ENCODE data around the gene COIL. TPM values are rescaled to one million over a fixed set of nuclear protein-coding genes. Genes with fewer than 3 reads are reported as not detected.

COIL gene
- total and polyA plus RNA-seq, 2 of the 13 experiments (the other 11 are each of a cell fraction or from before 2014, with no cell fraction given) = 8.1 to 29.4 TPM

- no peak for TF ChIP-seq SKIL (CRISPR knock-in tag; IDR thresholded peaks at IDR 0.05; ENCODE audit: borderline replicate concordance)
- TF ChIP-seq, protein P1, sequence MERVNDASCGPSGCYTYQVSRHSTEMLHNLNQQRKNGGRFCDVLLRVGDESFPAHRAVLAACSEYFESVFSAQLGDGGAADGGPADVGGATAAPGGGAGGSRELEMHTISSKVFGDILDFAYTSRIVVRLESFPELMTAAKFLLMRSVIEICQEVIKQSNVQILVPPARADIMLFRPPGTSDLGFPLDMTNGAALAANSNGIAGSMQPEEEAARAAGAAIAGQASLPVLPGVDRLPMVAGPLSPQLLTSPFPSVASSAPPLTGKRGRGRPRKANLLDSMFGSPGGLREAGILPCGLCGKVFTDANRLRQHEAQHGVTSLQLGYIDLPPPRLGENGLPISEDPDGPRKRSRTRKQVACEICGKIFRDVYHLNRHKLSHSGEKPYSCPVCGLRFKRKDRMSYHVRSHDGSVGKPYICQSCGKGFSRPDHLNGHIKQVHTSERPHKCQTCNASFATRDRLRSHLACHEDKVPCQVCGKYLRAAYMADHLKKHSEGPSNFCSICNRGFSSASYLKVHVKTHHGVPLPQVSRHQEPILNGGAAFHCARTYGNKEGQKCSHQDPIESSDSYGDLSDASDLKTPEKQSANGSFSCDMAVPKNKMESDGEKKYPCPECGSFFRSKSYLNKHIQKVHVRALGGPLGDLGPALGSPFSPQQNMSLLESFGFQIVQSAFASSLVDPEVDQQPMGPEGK (CRISPR knock-in tag; IDR thresholded peaks at IDR 0.05) = no peak
- no peak; the same call in 1 of the 2 replicates for TF ChIP-seq ZNF567 (CRISPR knock-in tag; IDR thresholded peaks at IDR 0.05; ENCODE audit: borderline replicate concordance)
- TF ChIP-seq ZNF615 (CRISPR knock-in tag; IDR thresholded peaks at IDR 0.05; ENCODE audit: borderline replicate concordance) = peak; percentile 37; the same call in 1 of the 2 replicates
- no peak for TF ChIP-seq FOXP1 (IDR thresholded peaks at IDR 0.05)
- TF ChIP-seq FOXP1 (CRISPR knock-in tag; IDR thresholded peaks at IDR 0.05) = no peak
- peak; percentile 55 for TF ChIP-seq ZNF563 (CRISPR knock-in tag; IDR thresholded peaks at IDR 0.05)
- no peak for TF ChIP-seq SNAPC2 (CRISPR knock-in tag; IDR thresholded peaks at IDR 0.05)
- TF ChIP-seq ZNF850 (CRISPR knock-in tag; conservative IDR thresholded peaks at IDR 0.05) = 0 out of 2 replicates have a peak, but pooled peaks have one; percentile 61
- TF ChIP-seq ZBTB42 (CRISPR knock-in tag; IDR thresholded peaks at IDR 0.05) = no peak; the same call in 1 of the 2 replicates
- TF ChIP-seq, protein P2, sequence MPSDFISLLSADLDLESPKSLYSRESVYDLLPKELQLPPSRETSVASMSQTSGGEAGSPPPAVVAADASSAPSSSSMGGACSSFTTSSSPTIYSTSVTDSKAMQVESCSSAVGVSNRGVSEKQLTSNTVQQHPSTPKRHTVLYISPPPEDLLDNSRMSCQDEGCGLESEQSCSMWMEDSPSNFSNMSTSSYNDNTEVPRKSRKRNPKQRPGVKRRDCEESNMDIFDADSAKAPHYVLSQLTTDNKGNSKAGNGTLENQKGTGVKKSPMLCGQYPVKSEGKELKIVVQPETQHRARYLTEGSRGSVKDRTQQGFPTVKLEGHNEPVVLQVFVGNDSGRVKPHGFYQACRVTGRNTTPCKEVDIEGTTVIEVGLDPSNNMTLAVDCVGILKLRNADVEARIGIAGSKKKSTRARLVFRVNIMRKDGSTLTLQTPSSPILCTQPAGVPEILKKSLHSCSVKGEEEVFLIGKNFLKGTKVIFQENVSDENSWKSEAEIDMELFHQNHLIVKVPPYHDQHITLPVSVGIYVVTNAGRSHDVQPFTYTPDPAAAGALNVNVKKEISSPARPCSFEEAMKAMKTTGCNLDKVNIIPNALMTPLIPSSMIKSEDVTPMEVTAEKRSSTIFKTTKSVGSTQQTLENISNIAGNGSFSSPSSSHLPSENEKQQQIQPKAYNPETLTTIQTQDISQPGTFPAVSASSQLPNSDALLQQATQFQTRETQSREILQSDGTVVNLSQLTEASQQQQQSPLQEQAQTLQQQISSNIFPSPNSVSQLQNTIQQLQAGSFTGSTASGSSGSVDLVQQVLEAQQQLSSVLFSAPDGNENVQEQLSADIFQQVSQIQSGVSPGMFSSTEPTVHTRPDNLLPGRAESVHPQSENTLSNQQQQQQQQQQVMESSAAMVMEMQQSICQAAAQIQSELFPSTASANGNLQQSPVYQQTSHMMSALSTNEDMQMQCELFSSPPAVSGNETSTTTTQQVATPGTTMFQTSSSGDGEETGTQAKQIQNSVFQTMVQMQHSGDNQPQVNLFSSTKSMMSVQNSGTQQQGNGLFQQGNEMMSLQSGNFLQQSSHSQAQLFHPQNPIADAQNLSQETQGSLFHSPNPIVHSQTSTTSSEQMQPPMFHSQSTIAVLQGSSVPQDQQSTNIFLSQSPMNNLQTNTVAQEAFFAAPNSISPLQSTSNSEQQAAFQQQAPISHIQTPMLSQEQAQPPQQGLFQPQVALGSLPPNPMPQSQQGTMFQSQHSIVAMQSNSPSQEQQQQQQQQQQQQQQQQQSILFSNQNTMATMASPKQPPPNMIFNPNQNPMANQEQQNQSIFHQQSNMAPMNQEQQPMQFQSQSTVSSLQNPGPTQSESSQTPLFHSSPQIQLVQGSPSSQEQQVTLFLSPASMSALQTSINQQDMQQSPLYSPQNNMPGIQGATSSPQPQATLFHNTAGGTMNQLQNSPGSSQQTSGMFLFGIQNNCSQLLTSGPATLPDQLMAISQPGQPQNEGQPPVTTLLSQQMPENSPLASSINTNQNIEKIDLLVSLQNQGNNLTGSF (CRISPR knock-in tag; IDR thresholded peaks at IDR 0.05) = 0 out of 2 replicates have a peak, but pooled peaks have one; percentile 59
- TF ChIP-seq ZFP1 (CRISPR knock-in tag; IDR thresholded peaks at IDR 0.05) = no peak
- TF ChIP-seq STAT6 (CRISPR knock-in tag; IDR thresholded peaks at IDR 0.05; ENCODE audit: borderline replicate concordance) = no peak
- TF ChIP-seq ZNF629 (CRISPR knock-in tag; conservative IDR thresholded peaks at IDR 0.05) = 0 out of 2 replicates have a peak, but pooled peaks have one; percentile 1
- 0 out of 2 replicates have a peak, but pooled peaks have one; percentile 50 for TF ChIP-seq NR3C1 (CRISPR knock-in tag; IDR thresholded peaks at IDR 0.05)
- no peak; the same call in 1 of the 2 replicates for TF ChIP-seq TFDP1 (CRISPR knock-in tag; IDR thresholded peaks at IDR 0.05; ENCODE audit: borderline replicate concordance)
Observed at GRCh38 chr17:56913353-56913866, 47.4 kb downstream of the COIL start (continued).
